HG03064 (cell line): ENCODE measurements around the gene PDZD8.
"Not testable (repeated sequence)": the region's sequence is repeated elsewhere in the genome, so short reads cannot be mapped to it uniquely, and the experiment has no call there.

Source experiments
- ATAC-seq: cut with Tn5 transposase; IDR thresholded peaks from one replicate; pipeline ENCODE4 v1.9.1; 2021; ENCODE audit warnings: low read depth; ENCODE audit not compliant: unreplicated experiment

Gene PDZD8

GRCh38 chr10:117298219-117298618 lies 77.0 kb downstream of the PDZD8 start:
- no peak for ATAC-seq

DNA sequence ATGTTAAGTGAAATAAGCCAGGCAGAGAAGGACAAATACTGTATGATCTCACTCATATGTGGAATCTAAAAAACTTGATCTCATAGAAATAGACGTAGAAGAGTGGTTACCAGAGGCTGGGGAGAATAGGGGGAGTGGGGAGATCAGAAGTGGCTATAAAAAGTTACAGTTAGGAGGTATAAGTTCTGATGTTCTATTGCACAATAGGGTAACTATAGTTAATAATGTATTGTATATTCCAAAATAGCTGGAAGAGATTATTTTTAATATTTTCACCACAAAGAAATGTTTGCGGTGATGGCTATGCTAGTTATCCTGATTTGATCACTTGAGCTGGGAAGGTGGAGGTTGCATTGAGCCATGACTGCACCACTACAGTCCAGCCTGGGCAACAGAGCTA lies 80.5 kb downstream of the PDZD8 start:
- ATAC-seq, result no peak

DNA sequence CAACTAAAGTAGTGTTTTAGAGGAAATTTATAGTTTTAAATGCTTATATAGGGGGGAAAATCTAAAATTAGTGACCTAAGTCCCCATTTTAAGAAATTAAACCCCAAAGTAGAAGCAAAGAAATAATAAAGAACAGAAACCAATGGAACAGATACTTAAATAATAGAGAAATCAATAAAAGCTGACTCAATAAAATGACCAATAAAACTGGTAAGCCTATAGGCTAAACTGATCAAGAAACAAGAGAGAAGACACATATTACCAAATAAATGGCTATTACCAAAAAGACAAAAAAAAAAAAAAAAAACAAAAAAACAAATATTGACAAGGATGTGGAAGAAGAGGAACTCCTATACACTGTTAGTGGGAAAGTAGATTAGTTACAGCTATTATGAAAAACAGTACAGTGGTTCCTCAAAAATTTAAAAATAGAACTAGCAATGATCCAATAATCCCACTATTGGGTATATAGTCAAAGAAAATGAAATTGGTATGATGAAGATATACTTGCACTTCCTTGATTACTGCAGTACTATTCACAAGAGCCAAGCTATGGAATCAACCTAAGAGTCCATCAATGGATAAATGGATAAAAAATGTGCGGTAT lies 81.1 kb downstream of the PDZD8 start:
- no peak for ATAC-seq

GRCh38 chr10:117290872-117291271 lies 84.4 kb downstream of the PDZD8 start:
- ATAC-seq, result not testable (repeated sequence)

GRCh38 chr10:117284716-117285494 lies 90.3 kb downstream of the PDZD8 start:
- no peak for ATAC-seq

DNA sequence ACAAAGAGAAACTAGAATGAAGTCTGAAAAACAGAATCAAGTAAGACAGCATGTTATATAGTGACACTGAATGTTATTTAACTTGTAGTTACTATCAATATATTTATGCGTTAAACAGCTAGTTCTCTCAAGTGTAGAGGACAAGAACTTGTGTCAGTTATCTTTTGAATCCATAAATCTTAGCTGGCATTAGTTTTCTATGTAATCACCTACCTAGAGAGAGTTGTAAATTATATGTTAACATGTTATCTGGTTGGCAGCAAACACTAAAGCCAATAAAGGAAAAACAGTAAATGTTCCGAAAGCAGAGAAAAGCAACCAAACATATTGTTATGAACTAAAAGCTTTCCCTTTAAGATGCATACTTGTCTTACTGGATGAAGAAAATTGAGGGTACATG lies 97.6 kb downstream of the PDZD8 start:
- ATAC-seq, result no peak

GRCh38 chr10:117275121-117275520 lies 100.1 kb downstream of the PDZD8 start:
- ATAC-seq, result no peak

DNA sequence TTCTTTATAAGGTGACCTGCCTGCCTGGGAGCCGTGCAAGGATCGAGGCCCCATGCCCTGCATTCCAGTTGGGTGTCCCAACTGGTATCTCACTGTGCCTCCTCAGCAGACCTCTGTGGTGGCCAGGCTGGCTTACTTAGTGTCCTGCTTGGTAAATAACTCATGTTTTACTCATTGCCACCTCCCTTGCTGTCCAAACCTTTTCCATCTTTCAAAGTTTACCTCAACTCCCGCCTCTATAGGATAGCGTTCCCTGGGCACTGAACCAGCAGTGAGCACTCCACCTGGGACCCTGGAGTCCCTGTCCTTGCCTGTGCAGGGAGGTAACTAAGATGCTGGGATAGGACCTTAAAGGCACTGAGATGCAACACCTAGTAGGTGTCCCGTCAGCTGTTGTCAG lies 100.7 kb downstream of the PDZD8 start:
- ATAC-seq, result no peak

GRCh38 chr10:117273980-117274379 lies 101.3 kb downstream of the PDZD8 start:
- ATAC-seq, result no peak

DNA sequence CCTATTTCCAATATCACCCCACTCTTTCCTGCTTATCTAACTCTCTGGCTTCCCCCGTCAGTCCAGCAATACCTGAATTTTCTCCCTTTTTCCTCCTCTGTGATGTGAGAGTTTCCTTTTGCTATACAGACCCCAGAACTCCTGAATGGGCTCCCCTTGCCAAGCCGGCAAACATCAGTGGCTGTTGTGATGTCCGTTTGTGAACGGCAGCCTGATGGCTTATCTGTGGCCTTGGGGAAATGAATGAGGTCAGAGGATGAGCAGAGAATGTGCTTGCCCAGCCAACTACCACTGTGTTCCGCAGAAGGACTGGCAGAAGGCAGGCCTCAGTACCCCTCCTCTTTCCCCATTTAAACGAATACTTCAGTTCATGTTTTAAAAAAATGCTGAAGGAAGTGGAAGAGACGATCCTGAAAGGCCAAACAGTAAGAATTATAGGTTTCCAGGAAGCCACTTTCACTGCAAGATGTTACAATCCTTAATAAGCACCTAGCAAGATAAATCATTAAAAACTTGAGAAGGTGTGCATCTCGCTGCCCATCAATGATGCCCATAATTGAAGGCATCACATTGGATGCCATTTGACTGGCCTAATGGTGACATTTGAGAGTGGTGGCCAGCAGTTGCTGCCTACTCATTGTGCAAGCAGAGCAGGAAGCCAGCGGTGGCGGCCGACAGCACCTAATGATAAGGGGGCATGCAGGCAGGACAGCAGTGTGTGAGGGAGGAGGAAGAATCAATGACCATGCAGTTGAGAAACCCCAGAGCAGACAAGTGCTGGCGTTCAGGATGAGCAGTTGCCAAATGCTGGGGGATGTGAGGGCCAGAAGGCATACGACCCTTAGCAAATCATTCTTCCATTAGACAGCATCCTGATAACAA lies 102.8 kb downstream of the PDZD8 start:
- ATAC-seq, result no peak

- ATAC-seq, result no peak
Observed at GRCh38 chr10:117271427-117271826, 103.8 kb downstream of the PDZD8 start.

- no peak for ATAC-seq
Observed at GRCh38 chr10:117268907-117269306, 106.3 kb downstream of the PDZD8 start.

GRCh38 chr10:117268258-117268657 lies 107.0 kb downstream of the PDZD8 start:
- no peak for ATAC-seq

- ATAC-seq, result no peak
Observed at GRCh38 chr10:117266812-117267211, 108.4 kb downstream of the PDZD8 start.

DNA sequence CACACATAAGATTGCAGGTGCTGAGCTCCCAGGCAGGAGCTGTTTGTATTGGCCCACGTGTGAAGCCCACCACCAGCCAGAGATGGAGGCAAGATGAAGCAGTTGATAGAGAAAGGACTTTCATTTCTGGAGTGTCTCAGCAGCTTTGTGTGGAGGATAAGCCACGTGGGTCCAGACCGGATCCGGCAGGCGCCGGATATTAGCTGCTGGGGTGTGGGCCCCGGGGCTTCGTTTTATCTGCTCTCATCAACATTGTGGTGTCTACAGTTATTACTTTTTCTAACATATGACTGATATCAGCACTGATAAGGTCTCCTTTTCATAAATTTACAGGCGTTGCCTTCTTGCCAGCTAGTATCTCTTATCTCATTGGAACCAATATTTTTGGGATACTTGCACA lies 108.8 kb downstream of the PDZD8 start:
- no peak for ATAC-seq

GRCh38 chr10:117264782-117265181 lies 110.5 kb downstream of the PDZD8 start:
- ATAC-seq, result no peak

DNA sequence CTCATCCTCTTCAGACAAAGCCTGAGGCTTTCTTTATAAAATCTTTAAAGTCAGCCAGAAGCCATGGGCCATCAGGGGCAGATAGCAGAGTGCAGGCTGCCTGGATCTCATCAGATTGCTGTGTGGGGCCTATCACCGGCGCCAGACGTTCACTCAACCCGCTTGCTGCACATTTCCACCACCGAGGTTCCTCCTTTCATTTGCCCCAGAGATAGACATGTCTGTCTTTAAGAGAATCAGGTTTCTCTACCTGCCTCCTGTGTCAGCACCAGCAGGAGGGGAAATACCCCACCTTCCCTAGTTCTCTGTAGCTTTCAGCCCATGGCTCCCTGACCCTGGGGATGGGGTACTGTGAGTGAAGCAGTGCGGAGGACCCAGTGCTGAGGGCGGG lies 112.3 kb downstream of the PDZD8 start:
- ATAC-seq, result no peak

DNA sequence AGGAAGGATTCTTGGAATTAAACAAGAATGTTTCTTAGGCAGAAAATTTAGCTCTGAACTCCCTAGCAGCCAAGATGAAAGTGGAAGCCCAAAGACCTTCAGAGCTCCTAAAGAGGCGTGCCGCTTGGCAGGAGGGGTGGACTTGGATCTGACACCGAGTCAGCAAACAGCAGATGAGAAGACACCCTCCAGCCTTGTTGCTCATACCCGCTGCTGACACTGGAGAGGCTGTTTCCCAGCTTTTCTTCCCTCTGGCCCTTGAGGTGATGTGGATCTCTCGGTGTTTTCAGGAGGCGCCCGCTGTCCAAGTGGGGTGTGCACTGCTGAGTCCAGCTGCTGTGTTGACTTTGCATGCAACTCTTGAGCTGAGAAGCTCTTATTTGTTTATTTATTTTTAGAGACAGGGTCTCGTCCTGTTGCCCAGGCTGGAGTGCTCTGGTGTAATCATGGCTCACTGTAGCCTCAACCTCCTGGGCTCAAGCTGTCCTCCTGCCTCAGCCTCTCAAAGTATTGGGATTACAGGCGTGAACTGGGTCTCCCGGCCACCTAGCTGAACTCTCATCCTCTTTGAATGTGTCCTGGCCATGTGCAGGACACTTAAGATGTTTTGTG lies 112.8 kb downstream of the PDZD8 start:
- no peak for ATAC-seq

DNA sequence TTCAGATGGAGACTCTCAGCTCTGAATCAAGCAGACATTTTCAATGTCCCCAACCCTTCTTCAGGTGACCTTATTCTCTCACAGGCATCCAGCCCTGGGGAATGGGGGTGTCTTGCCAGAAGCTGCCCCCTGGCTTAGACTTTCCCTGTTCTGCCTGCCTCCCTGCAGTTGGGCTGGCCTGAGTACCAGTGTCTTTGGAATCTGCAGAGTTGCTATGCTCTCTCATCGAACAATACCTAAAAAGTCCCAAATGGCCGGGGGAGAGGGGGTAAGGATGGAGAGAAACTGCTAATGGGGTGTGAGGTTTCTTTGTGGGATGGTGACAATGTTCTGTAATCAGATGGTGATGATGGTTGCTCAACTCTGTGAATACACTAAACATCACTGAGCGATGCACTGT lies 113.7 kb downstream of the PDZD8 start:
- no peak for ATAC-seq

GRCh38 chr10:117260084-117260483 lies 115.2 kb downstream of the PDZD8 start:
- no peak for ATAC-seq

DNA sequence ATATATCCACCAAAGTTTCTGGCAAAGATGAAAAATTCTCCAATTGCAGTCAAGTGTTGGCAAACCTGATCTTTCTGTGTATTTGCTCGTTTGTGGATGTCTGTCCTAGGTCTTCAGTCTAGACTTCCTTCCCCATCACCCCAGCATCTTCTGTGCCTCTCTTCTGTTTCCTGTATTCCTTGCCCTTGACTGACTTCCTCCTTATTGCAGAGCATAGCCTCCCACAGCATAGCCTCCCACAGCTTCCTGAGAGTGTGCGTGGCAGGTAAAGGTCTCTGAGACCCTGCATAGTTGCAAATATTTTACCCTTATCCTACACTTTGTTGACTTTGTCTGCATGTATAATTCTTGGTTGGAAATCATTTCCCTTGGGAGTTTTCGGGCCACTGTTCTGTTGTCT lies 116.0 kb downstream of the PDZD8 start:
- no peak for ATAC-seq
